ENCODE data around the gene ECM1. TPM values are rescaled to one million over a fixed set of nuclear protein-coding genes. Genes with fewer than 3 reads are reported as not detected.

Gene ECM1
- total and polyA plus RNA-seq, 2 of the 8 experiments (the other 6 are each of a cell fraction or from before 2014, with no cell fraction given): 0.95 to 0.98 TPM

- Histone ChIP-seq H4K20me1 (replicated peaks in 1 of 2; ENCODE audit: control insufficient read depth in 1 of 2, insufficient read depth in 2 of 2, low read length in 2 of 2) (peaks cover 0 to 6% of the 10 kb centered on the region in 2 experiments), H3K27me3 (replicated peaks in 1 of 4; ENCODE audit: control insufficient read depth in 3 of 4, extremely low read depth in 1 of 4, insufficient read depth in 3 of 4, low read length in 3 of 4) (no peaks in the 10 kb centered on the region), H2AK5ac (ENCODE audit: low read depth, low read length) (no peak overlapping the region), H3K18ac (ENCODE audit: extremely low read depth, low read length) (no peak overlapping the region; the same call in 1 of the 2 replicates), H4K8ac (ENCODE audit: extremely low read depth, insufficient read depth, low read length) (no peak overlapping the region), H2BK120ac (replicated peaks; ENCODE audit: low read depth, low read length) (no peak overlapping the region), H4K91ac (replicated peaks; ENCODE audit: insufficient read length, low read length) (no peak overlapping the region), H3K23me2 (ENCODE audit: low read depth, low read length) (peaks cover 4% of the 10 kb centered on the region), H4K5ac (ENCODE audit: insufficient read length, low read depth, low read length) (no peak overlapping the region), H3K4me3 (ENCODE audit: extremely low read depth in 1 of 4, insufficient read depth in 2 of 4, low read depth in 3 of 4, low read length in 4 of 4) (no peak overlapping the region), H3K14ac (ENCODE audit: insufficient read length) (no peak overlapping the region), H3K23ac (ENCODE audit: insufficient read length) (no peak overlapping the region), H3K79me2 (ENCODE audit: control insufficient read depth in 1 of 2, insufficient read depth in 2 of 2, low read length in 2 of 2) (0 out of 4 replicates have a peak, but pooled peaks cover 0 to 5% of the 10 kb centered on the region in 2 experiments), H3K36me3 (ENCODE audit: control insufficient read depth in 2 of 4, insufficient read depth in 4 of 4, low read length in 3 of 4) (peaks cover 0 to 4% (median 2%) of the 10 kb centered on the region in 4 experiments; a peak in 2 of 8 replicates), H3K4ac (replicated peaks; ENCODE audit: insufficient read length, low read depth, low read length) (peak overlapping the region; percentile 20), H3K4me1 (replicated peaks in 1 of 4; ENCODE audit: control insufficient read depth in 3 of 4, insufficient read depth in 4 of 4, low read length in 3 of 4) (peaks cover 2 to 21% (median 9%) of the 10 kb centered on the region in 4 experiments), H2BK15ac (ENCODE audit: low read length) (no peak overlapping the region), H3K9ac (replicated peaks in 1 of 4; ENCODE audit: extremely low read depth in 1 of 4, low read depth in 3 of 4, low read length in 3 of 4) (no peak overlapping the region), H3K79me1 (ENCODE audit: low read depth, low read length) (0 out of 2 replicates have a peak, but pooled peaks cover 3% of the 10 kb centered on the region), H3K27ac (ENCODE audit: low read depth, low read length) (no peak overlapping the region), H2AFZ (ENCODE audit: low read length) (no peak overlapping the region), H3K9me3 (ENCODE audit: insufficient read depth in 2 of 2, low read depth in 1 of 2, low read length in 1 of 2) (no peaks in the 10 kb centered on the region), H3K4me2 (ENCODE audit: insufficient read depth in 1 of 2, low read depth in 2 of 2, low read length in 2 of 2) (no peak overlapping the region), H3K56ac (replicated peaks; ENCODE audit: insufficient read length, low read depth, low read length) (no peak overlapping the region), H2BK20ac (ENCODE audit: low read length) (no peak overlapping the region), H2BK5ac (ENCODE audit: low read depth, low read length) (no peak overlapping the region), H2BK12ac (ENCODE audit: low read depth, low read length) (no peak overlapping the region)
- FAIRE-seq (no peak), DNase-seq (ENCODE audit: low read depth in 1 of 2, low spot score in 2 of 2) (no peak)
- ChIA-PET POLR2A (ENCODE audit: partially characterized antibody) (interaction anchor here (1.7 to 43.7 kb wide), 4 partner anchors 6 to 85 kb away, joined by 5 to 1380 read pairs (median 546); partner anchors contain the start of genes ADAMTSL4, ENSA and MCL1), CTCF (ENCODE audit: partially characterized antibody) (interaction anchor here (1.1 to 13.7 kb wide), 5 partner anchors 13 to 58 kb away, joined by 3 to 210 read pairs (median 4); no protein-coding TSS in a partner anchor)
- 93% methylated on average over 19 of the region's 26 CpGs; no CpG with 5 or more reads in 1 of the 2 experiments for whole genome bisulfite sequencing, 2 experiments (ENCODE audit: extremely low coverage in 1 of 2, insufficient coverage in 1 of 2, insufficient read length in 1 of 2, insufficient replicate concordance in 2 of 2, low coverage in 1 of 2, low lambda C conversion rate in 2 of 2, missing lambda C conversion rate in 1 of 2)
- no peak for TF ChIP-seq TAF1 (IDR thresholded peaks at IDR 0.05; ENCODE audit: low read depth, low read length)
- no peak for TF ChIP-seq PHF8 (conservative IDR thresholded peaks at IDR 0.05; ENCODE audit: low read depth, low read length)
- TF ChIP-seq CBX5 (IDR thresholded peaks at IDR 0.05; ENCODE audit: low read depth, low read length): no peak
- TF ChIP-seq NANOG (IDR thresholded peaks at IDR 0.05; ENCODE audit: insufficient read depth, low read depth, low read length, poor library complexity, severe bottlenecking): no peak
- no peak for TF ChIP-seq RAD21 (IDR thresholded peaks at IDR 0.05 in 1 of 2, conservative IDR thresholded peaks at IDR 0.05 in 1 of 2; ENCODE audit: low read depth in 2 of 2, low read length in 2 of 2)
- TF ChIP-seq EP300 (IDR thresholded peaks at IDR 0.05; ENCODE audit: borderline replicate concordance in 1 of 2, low read depth in 2 of 2, low read length in 2 of 2): no peak
- no peak for TF ChIP-seq RFX5 (IDR thresholded peaks at IDR 0.05; ENCODE audit: borderline replicate concordance, low read depth, low read length)
- no peak for TF ChIP-seq MAFK (IDR thresholded peaks at IDR 0.05; ENCODE audit: low read depth, low read length)
- TF ChIP-seq EZH2 (IDR thresholded peaks at IDR 0.05; ENCODE audit: low read depth, low read length, severe bottlenecking): no peak
- TF ChIP-seq CTBP2 (IDR thresholded peaks at IDR 0.05; ENCODE audit: borderline replicate concordance, insufficient read depth, insufficient read length, low read length): no peak
- TF ChIP-seq BRCA1 (IDR thresholded peaks at IDR 0.05; ENCODE audit: low read depth, low read length): no peak
- no peak for TF ChIP-seq YY1 (IDR thresholded peaks at IDR 0.05; ENCODE audit: low read depth, low read length)
These were observed 49.2 kb downstream of the ECM1 start for GRCh38 chr1:150557065-150557600.
